Naive thymus-derived CD4-positive, alpha-beta T cell (primary cell): ENCODE data around the gene PTPRCAP. TPM values are rescaled to one million over a fixed set of nuclear protein-coding genes. Genes with fewer than 3 reads are reported as not detected.

Experiments used
- ATAC-seq: fragments of 150-1000 bp; cut with Tn5 transposase; 2 replicates; pipeline ENCODE4 v1.10.0; 2021; ENCODE audit warnings: mild to moderate bottlenecking, moderate library complexity
- CTCF ChIA-PET: fragments of 350-600 bp; sonication (Branson Sonifier 250); formaldehyde crosslinking; loops from one replicate; lab custom pipeline; 2021; ENCODE audit warnings: antibody characterized with exemption; lab: Charles Lee
- POLR2A ChIA-PET: fragments of 350-600 bp; sonication (Branson Sonifier 250); formaldehyde crosslinking; loops from one replicate; lab custom pipeline; 2021; ENCODE audit warnings: antibody characterized with exemption, inconsistent platforms; lab: Charles Lee
- DNase-seq, 9 donors: peaks; one replicate each; pipeline versions ENCODE4 v3.0.0 to v3.0.0-alpha.2; 2020 to 2022; ENCODE audit warnings: mixed read lengths in 1 of 9
- H3K27ac ChIP-seq: one replicate; pipeline ENCODE4 v1.7.0; 2013; ENCODE audit warnings: mild to moderate bottlenecking, low read depth, low read length, moderate library complexity
- H3K27me3 ChIP-seq, 2 donors: one replicate each; pipeline ENCODE4 v1.7.0; 2013; ENCODE audit warnings: low read length in 2 of 2, mild to moderate bottlenecking in 2 of 2, moderate library complexity in 2 of 2; ENCODE audit not compliant: control insufficient read depth in 2 of 2, insufficient read depth in 2 of 2
- H3K36me3 ChIP-seq, 3 experiments: 1 replicate in 2 of 3; 2 replicates in 1 of 3; pipeline ENCODE4 v1.7.0; 2013; ENCODE audit warnings: low read length in 3 of 3, mild to moderate bottlenecking in 3 of 3, moderate library complexity in 1 of 3; ENCODE audit not compliant: insufficient read depth in 3 of 3, control insufficient read depth in 2 of 3
- H3K4me1 ChIP-seq, 2 donors: one replicate each; pipeline ENCODE4 v1.7.0; 2013; ENCODE audit warnings: low read length in 2 of 2, mild to moderate bottlenecking in 2 of 2, moderate library complexity in 1 of 2; ENCODE audit not compliant: control insufficient read depth in 2 of 2, insufficient read depth in 2 of 2
- H3K4me3 ChIP-seq: 2 replicates; pipeline ENCODE4 v1.7.0; 2013; ENCODE audit warnings: mild to moderate bottlenecking, low read length
- H3K9me3 ChIP-seq, 3 experiments: 1 replicate in 2 of 3; 2 replicates in 1 of 3; pipeline ENCODE4 v1.7.0; 2013; ENCODE audit warnings: low read length in 3 of 3; ENCODE audit not compliant: control insufficient read depth in 2 of 3
- H3K27ac Mint-ChIP-seq, 9 donors: one replicate each; pipeline ENCODE4 v1.8.0; 2020 to 2022; ENCODE audit warnings: mixed read lengths in 9 of 9, mild to moderate bottlenecking in 8 of 9, moderate library complexity in 5 of 9, inconsistent platforms in 2 of 9
- H3K27me3 Mint-ChIP-seq, 5 donors: one replicate each; pipeline ENCODE4 v1.8.0; 2021 to 2022; ENCODE audit warnings: mixed read lengths in 5 of 5, mild to moderate bottlenecking in 1 of 5
- H3K36me3 Mint-ChIP-seq, 5 donors: one replicate each; pipeline ENCODE4 v1.8.0; 2020 to 2022; ENCODE audit warnings: mixed read lengths in 5 of 5, mild to moderate bottlenecking in 3 of 5, inconsistent platforms in 1 of 5
- H3K4me1 Mint-ChIP-seq, 7 donors: one replicate each; pipeline ENCODE4 v1.8.0; 2020 to 2022; ENCODE audit warnings: mixed read lengths in 7 of 7, mild to moderate bottlenecking in 3 of 7, inconsistent platforms in 1 of 7
- H3K4me3 Mint-ChIP-seq, 10 donors: one replicate each; pipeline ENCODE4 v1.8.0; 2020 to 2022; ENCODE audit warnings: mild to moderate bottlenecking in 10 of 10, mixed read lengths in 10 of 10, moderate library complexity in 6 of 10, inconsistent platforms in 2 of 10
- H3K9me3 Mint-ChIP-seq, 11 donors: one replicate each; pipeline ENCODE4 v1.8.0; 2020 to 2022; ENCODE audit warnings: mixed read lengths in 11 of 11, mild to moderate bottlenecking in 4 of 11, inconsistent platforms in 1 of 11, moderate library complexity in 1 of 11
- intact Hi-C, 2 donors: fragments of 100-400 bp; cut with micrococcal nuclease; formaldehyde crosslinking; loops; one replicate each; pipeline ENCODE4 v1.15.1; 2023
- polyA plus RNA-seq, 2 donors: library from polyadenylated mRNA; unstranded; fragments of 300-500 nt; fragmentation: Illumina TruSeq; gene quantifications; one replicate each; pipeline ENCODE4 v1.2.3, GENCODE V29; 2021
- total RNA-seq, 6 experiments: library from RNA in 5 of 6; stranded (reverse) in 5 of 6; gene quantifications; 1 replicate in 5 of 6; 2 replicates in 1 of 6; pipeline ENCODE4 v1.2.3 and lab custom pipeline; 2021 to 2026

The PTPRCAP gene
- total and polyA plus RNA-seq, 7 experiments from 2014 or later = 134 to 670 (median 219) TPM

- Mint-ChIP-seq H3K9me3 (peaks cover 0 to 3% (median 0%) of the 10 kb centered on the region in 11 donors), H3K27ac (peak overlapping the region; percentile 91 to 95 (median 93)), H3K4me1 (peaks cover 51 to 86% (median 80%) of the 10 kb centered on the region in 7 donors), H3K36me3 (peaks cover 0 to 52% (median 11%) of the 10 kb centered on the region in 5 donors), H3K4me3 (peak overlapping the region; percentile 90 to 100 (median 98)), H3K27me3 (peaks cover 0 to 5% (median 0%) of the 10 kb centered on the region in 5 donors)
- peak overlapping the region; percentile 98 for H3K4me3 ChIP-seq
- intact Hi-C loops = loop anchor here (1.0 kb wide), 4 partner anchors 9 to 56 kb away; partner anchors contain the start of gene PTPRCAP (in 1 of the 2)
- ChIA-PET POLR2A (interaction anchor here (0.5 to 25.4 kb wide), 23 partner anchors 10 to 1478 kb away, joined by 3 to 1530 read pairs (median 4); partner anchors contain the start of genes AIP, CARNS1, CORO1B and PTPRCAP), CTCF (interaction anchor here (0.9 to 2.3 kb wide), 6 partner anchors 10 to 29 kb away, joined by 3 to 8 read pairs (median 4); partner anchors contain the start of gene PTPRCAP)
- ATAC-seq = peak; percentile 10
- DNase-seq = peak in 4 of 9 donors; percentile 31 to 49 (median 33)
- H3K4me1 ChIP-seq = peaks cover 80 to 83% of the 10 kb centered on the region in 2 donors
- H3K27me3 ChIP-seq = no peaks in the 10 kb centered on the region
- H3K36me3 ChIP-seq = peaks cover 0 to 25% (median 5%) of the 10 kb centered on the region in 3 experiments
- no peaks in the 10 kb centered on the region for H3K9me3 ChIP-seq
- H3K27ac ChIP-seq = peak overlapping the region; percentile 87
Observed at GRCh38 chr11:67408437-67409200, 28.9 kb downstream of the PTPRCAP start.

- H3K4me1 ChIP-seq = peaks cover 80 to 84% of the 10 kb centered on the region in 2 donors
- no peaks in the 10 kb centered on the region for H3K27me3 Mint-ChIP-seq
- intact Hi-C loops = no loop called here
- no peak for ATAC-seq
- DNase-seq = no peak
- no peaks in the 10 kb centered on the region for H3K27me3 ChIP-seq
- ChIA-PET CTCF (interaction anchor here (0.7 to 2.3 kb wide), 11 partner anchors 11 to 98 kb away, joined by 3 to 8 read pairs (median 5); partner anchors contain the start of genes PITPNM1, PTPRCAP and TMEM134), POLR2A (interaction anchor here (0.5 to 25.4 kb wide), 17 partner anchors 12 to 136 kb away, joined by 3 to 1530 read pairs (median 5); partner anchors contain the start of genes AIP, CARNS1, CORO1B and PTPRCAP)
- H3K36me3 ChIP-seq = peaks cover 0 to 25% (median 5%) of the 10 kb centered on the region in 3 experiments
- H3K9me3 Mint-ChIP-seq = peaks cover 0 to 3% (median 0%) of the 10 kb centered on the region in 11 donors
- H3K9me3 ChIP-seq = no peaks in the 10 kb centered on the region
- H3K4me3 Mint-ChIP-seq = peak overlapping the region; percentile 90 to 100 (median 98)
- peaks cover 42 to 80% (median 75%) of the 10 kb centered on the region in 7 donors for H3K4me1 Mint-ChIP-seq
- H3K4me3 ChIP-seq = peak overlapping the region; percentile 98
- peak overlapping the region; percentile 91 to 95 (median 93) for H3K27ac Mint-ChIP-seq
- H3K36me3 Mint-ChIP-seq = peaks cover 0 to 52% (median 11%) of the 10 kb centered on the region in 5 donors
- H3K27ac ChIP-seq = peak overlapping the region; percentile 87
Observed at GRCh38 chr11:67407688-67408163, 29.8 kb downstream of the PTPRCAP start.

GRCh38 chr11:67406969-67407687, 30.4 kb downstream of the PTPRCAP start:
- H3K27me3 ChIP-seq = no peaks in the 10 kb centered on the region
- POLR2A ChIA-PET = interaction anchor here (0.8 to 25.4 kb wide), 10 partner anchors 12 to 77 kb away, joined by 3 to 1530 read pairs (median 8); partner anchors contain the start of genes AIP, CARNS1, PTPRCAP and RAD9A
- peak overlapping the region; percentile 87 for H3K27ac ChIP-seq
- H3K9me3 ChIP-seq = no peaks in the 10 kb centered on the region
- CTCF ChIA-PET = interaction anchor here (0.7 to 1.3 kb wide), 8 partner anchors 13 to 98 kb away, joined by 3 to 6 read pairs (median 4); partner anchors contain the start of genes PITPNM1, PTPRCAP and TMEM134
- no peak for ATAC-seq
- H3K4me1 Mint-ChIP-seq = peaks cover 38 to 74% (median 69%) of the 10 kb centered on the region in 7 donors
- H3K9me3 Mint-ChIP-seq = peaks cover 0 to 3% (median 0%) of the 10 kb centered on the region in 11 donors
- peaks cover 0 to 25% (median 5%) of the 10 kb centered on the region in 3 experiments for H3K36me3 ChIP-seq
- H3K4me3 ChIP-seq = peak overlapping the region; percentile 98
- peak overlapping the region; percentile 90 to 95 (median 92) for H3K27ac Mint-ChIP-seq
- H3K27me3 Mint-ChIP-seq = no peaks in the 10 kb centered on the region
- peaks cover 80 to 84% of the 10 kb centered on the region in 2 donors for H3K4me1 ChIP-seq
- H3K4me3 Mint-ChIP-seq = peak overlapping the region; percentile 90 to 100 (median 98)
- intact Hi-C loops = no loop called here
- peaks cover 0 to 52% (median 11%) of the 10 kb centered on the region in 5 donors for H3K36me3 Mint-ChIP-seq
- DNase-seq = peak in 3 of 9 donors; percentile 19 to 33 (median 27)

GRCh38 chr11:67406420-67406968, 31.0 kb downstream of the PTPRCAP start:
- peak overlapping the region; percentile 90 to 100 (median 98) for H3K4me3 Mint-ChIP-seq

GRCh38 chr11:67405688-67406339, 31.7 kb downstream of the PTPRCAP start:
- ATAC-seq = no peak
- Histone ChIP-seq H3K27me3 (no peaks in the 10 kb centered on the region), H3K36me3 (peaks cover 0 to 26% (median 5%) of the 10 kb centered on the region in 3 experiments), H3K4me1 (peaks cover 68 to 76% of the 10 kb centered on the region in 2 donors), H3K27ac (peak overlapping the region; percentile 87), H3K4me3 (peak overlapping the region; percentile 98), H3K9me3 (no peaks in the 10 kb centered on the region)
- DNase-seq = no peak
- peaks cover 28 to 65% (median 56%) of the 10 kb centered on the region in 7 donors for H3K4me1 Mint-ChIP-seq
- intact Hi-C loops = no loop called here
- ChIA-PET POLR2A (interaction anchor here (0.8 to 25.4 kb wide), 8 partner anchors 15 to 94 kb away, joined by 3 to 1530 read pairs (median 50); partner anchors contain the start of genes AIP, CARNS1, POLD4 and PTPRCAP), CTCF (interaction anchor here (6.4 kb wide), 1 partner anchor 13 kb away, joined by 67 read pairs; no protein-coding TSS in a partner anchor)
- no peaks in the 10 kb centered on the region for H3K27me3 Mint-ChIP-seq
- peaks cover 0 to 3% (median 0%) of the 10 kb centered on the region in 11 donors for H3K9me3 Mint-ChIP-seq
- H3K36me3 Mint-ChIP-seq = peaks cover 0 to 49% (median 11%) of the 10 kb centered on the region in 5 donors
- peak overlapping the region; percentile 90 to 100 (median 98) for H3K4me3 Mint-ChIP-seq
- peak overlapping the region in 8 of 9 donors; percentile 91 to 96 (median 95) for H3K27ac Mint-ChIP-seq

More at GRCh38 chr11:67406420-67406968, 31.0 kb downstream of the PTPRCAP start:
- H3K9me3 Mint-ChIP-seq = peaks cover 0 to 3% (median 0%) of the 10 kb centered on the region in 11 donors
- DNase-seq (no peak), ATAC-seq (no peak)
- H3K27me3 ChIP-seq = no peaks in the 10 kb centered on the region
- ChIA-PET POLR2A (interaction anchor here (1.0 to 25.4 kb wide), 6 partner anchors 15 to 77 kb away, joined by 4 to 1530 read pairs (median 17); partner anchors contain the start of genes AIP, CARNS1, PTPRCAP and RAD9A), CTCF (interaction anchor here (0.9 to 1.3 kb wide), 5 partner anchors 13 to 62 kb away, joined by 3 to 6 read pairs (median 5); partner anchors contain the start of genes PTPRCAP and TMEM134)
- peaks cover 0 to 25% (median 5%) of the 10 kb centered on the region in 3 experiments for H3K36me3 ChIP-seq
- H3K9me3 ChIP-seq = no peaks in the 10 kb centered on the region
- intact Hi-C loops = no loop called here
- peak overlapping the region in 8 of 9 donors; percentile 90 to 95 (median 92) for H3K27ac Mint-ChIP-seq
- H3K27ac ChIP-seq = peak overlapping the region; percentile 87
- H3K4me3 ChIP-seq = peak overlapping the region; percentile 98
- peaks cover 35 to 69% (median 63%) of the 10 kb centered on the region in 7 donors for H3K4me1 Mint-ChIP-seq
- H3K36me3 Mint-ChIP-seq = peaks cover 0 to 52% (median 11%) of the 10 kb centered on the region in 5 donors
- H3K27me3 Mint-ChIP-seq = no peaks in the 10 kb centered on the region
- peaks cover 75 to 80% of the 10 kb centered on the region in 2 donors for H3K4me1 ChIP-seq
